Measurements from ENCODE around the gene TXNDC15.
A peak's percentile ranks its signal among the peaks of the same experiment; 100 is the strongest.

GRCh38 chr5:134904610-134905245 lies 30.6 kb downstream of the TXNDC15 start, which contains the start of gene PCBD2:
- peak; percentile 34 to 96 (median 86) for TF ChIP-seq CTCF (IDR thresholded peaks at IDR 0.05)
- peak in 1 of 2 donors; percentile 24 for TF ChIP-seq POLR2A (IDR thresholded peaks at IDR 0.05)
- peak in 1 of 2 donors; percentile 55 for TF ChIP-seq POLR2AphosphoS5 (IDR thresholded peaks at IDR 0.05; ENCODE audit: insufficient read depth in 1 of 2, low read depth in 1 of 2)
